HS-27A (cell line): ENCODE data around the gene AGBL4.
"Not testable (repeated sequence)": the region's sequence is repeated elsewhere in the genome, so short reads cannot be mapped to it uniquely, and the experiment has no call there.

Experiments used
- DNase-seq: peaks from one replicate; pipeline ENCODE4 v3.0.0-alpha.2; 2012; ENCODE audit warnings: low read depth, missing footprints

The AGBL4 gene

GRCh38 chr1:50023292-50024159, at the start of gene AGBL4:
Gene AGBL4, minus strand, starts transcription at chr1:50023954.
- DNase-seq = no peak

- no peak for DNase-seq
Observed at GRCh38 chr1:50066806-50067205, 43.1 kb upstream of the AGBL4 start.

GRCh38 chr1:50060279-50060678, 36.5 kb upstream of the AGBL4 start:
- DNase-seq = no peak

GRCh38 chr1:50048791-50049190, 25.0 kb upstream of the AGBL4 start:
- no peak for DNase-seq

GRCh38 chr1:50047916-50048694, 24.4 kb upstream of the AGBL4 start:
- DNase-seq = no peak

GRCh38 chr1:50038237-50038809, 14.6 kb upstream of the AGBL4 start:
- no peak for DNase-seq

GRCh38 chr1:50027794-50028193, 4.0 kb upstream of the AGBL4 start:
- no peak for DNase-seq

- no peak for DNase-seq
Observed at GRCh38 chr1:49995734-49996133, 28.0 kb downstream of the AGBL4 start.

- DNase-seq = no peak
Observed at GRCh38 chr1:49971088-49971487, 52.7 kb downstream of the AGBL4 start.

- DNase-seq = no peak
Observed at GRCh38 chr1:49951385-49951784, 72.4 kb downstream of the AGBL4 start.

GRCh38 chr1:49915301-49915700, 108.5 kb downstream of the AGBL4 start:
- DNase-seq = not testable (repeated sequence)

GRCh38 chr1:49906365-49906764, 117.4 kb downstream of the AGBL4 start:
- no peak for DNase-seq

- no peak for DNase-seq
Observed at GRCh38 chr1:49864581-49864980, 159.2 kb downstream of the AGBL4 start.

- DNase-seq = no peak
Observed at GRCh38 chr1:49854741-49855140, 169.0 kb downstream of the AGBL4 start.

GRCh38 chr1:49842596-49842995, 181.2 kb downstream of the AGBL4 start:
- DNase-seq = no peak

- no peak for DNase-seq
Observed at GRCh38 chr1:49841767-49842166, 182.0 kb downstream of the AGBL4 start.

- DNase-seq = no peak
Observed at GRCh38 chr1:49824261-49824660, 199.5 kb downstream of the AGBL4 start.

GRCh38 chr1:49817681-49818080, 206.1 kb downstream of the AGBL4 start:
- no peak for DNase-seq

- not testable (repeated sequence) for DNase-seq
Observed at GRCh38 chr1:49787013-49787412, 236.7 kb downstream of the AGBL4 start.

GRCh38 chr1:49765034-49765433, 258.7 kb downstream of the AGBL4 start:
- DNase-seq = no peak

- DNase-seq = not testable (repeated sequence)
Observed at GRCh38 chr1:49738118-49738517, 285.6 kb downstream of the AGBL4 start.

- DNase-seq = no peak
Observed at GRCh38 chr1:49728377-49728776, 295.4 kb downstream of the AGBL4 start.

GRCh38 chr1:49723662-49724061, 300.1 kb downstream of the AGBL4 start:
- no peak for DNase-seq
